SK-N-SH treated with all-trans-retinoic acid at 6 μM for 48 hours (cell line): Measurements from ENCODE around the gene IFI30.
A peak's percentile ranks its signal among the peaks of the same experiment; 100 is the strongest.

Experiments
- ATAC-seq: fragments of 200-7000 bp; cut with Tn5 transposase; 3 replicates; pipeline ENCODE4 v1.9.1; 2020; ENCODE audit warnings: mild to moderate bottlenecking, moderate library complexity
- ARNTL ChIP-seq: fragments of 450-650 bp; formaldehyde crosslinking; IDR thresholded peaks from 2 replicates; pipeline ENCODE4 v1.5.0; 2020; ENCODE audit warnings: low read depth, mild to moderate bottlenecking, moderate library complexity, borderline replicate concordance
- BACH2 ChIP-seq: fragments of 250-450 bp; sonication (Bioruptor Pico); IDR thresholded peaks from 2 replicates; pipeline ENCODE4 v1.9.0; 2021; ENCODE audit warnings: mild to moderate bottlenecking, borderline replicate concordance
- CREB5 ChIP-seq: fragments of 250-450 bp; sonication (Bioruptor Pico); IDR thresholded peaks from 2 replicates; pipeline ENCODE4 v1.5.1; 2020; ENCODE audit warnings: low read depth, mild to moderate bottlenecking, moderate library complexity
- CSDC2 ChIP-seq: fragments of 250-450 bp; sonication (Bioruptor Pico); IDR thresholded peaks from 2 replicates; pipeline ENCODE4 v1.5.0; 2020; ENCODE audit warnings: mild to moderate bottlenecking, moderate library complexity
- CSRNP3 ChIP-seq: fragments of 250-450 bp; sonication (Bioruptor Pico); IDR thresholded peaks from 2 replicates; pipeline ENCODE4 v1.5.1; 2021; ENCODE audit warnings: mild to moderate bottlenecking, moderate library complexity
- ESRRG ChIP-seq: fragments of 250-450 bp; sonication (Bioruptor Pico); IDR thresholded peaks from 2 replicates; pipeline ENCODE4 v1.6.1; 2021; ENCODE audit warnings: mild to moderate bottlenecking
- GLIS3 ChIP-seq: fragments of 250-450 bp; sonication (Bioruptor Pico); IDR thresholded peaks from 2 replicates; pipeline ENCODE4 v1.5.0; 2020; ENCODE audit warnings: mild to moderate bottlenecking, moderate library complexity
- ISL1 ChIP-seq: fragments of 250-450 bp; sonication (Bioruptor Pico); IDR thresholded peaks from 2 replicates; pipeline ENCODE4 v2.1.2; 2022; ENCODE audit warnings: mild to moderate bottlenecking, moderate library complexity
- OSR1 ChIP-seq: fragments of 250-450 bp; sonication (Bioruptor Pico); IDR thresholded peaks from 2 replicates; pipeline ENCODE4 v1.8.0; 2022; ENCODE audit warnings: moderate library complexity, mild to moderate bottlenecking, inconsistent platforms
- PATZ1 ChIP-seq: fragments of 250-450 bp; sonication (Bioruptor Pico); IDR thresholded peaks from 2 replicates; pipeline ENCODE4 v1.8.0; 2020; ENCODE audit warnings: mild to moderate bottlenecking, moderate library complexity, borderline replicate concordance
- POU6F1 ChIP-seq: fragments of 250-450 bp; sonication (Bioruptor Pico); IDR thresholded peaks from 2 replicates; pipeline ENCODE4 v1.8.0; 2021; ENCODE audit warnings: low read depth, mild to moderate bottlenecking, moderate library complexity, borderline replicate concordance
- PPARA ChIP-seq: fragments of 250-450 bp; sonication (Bioruptor Pico); IDR thresholded peaks from 2 replicates; pipeline ENCODE4 v1.5.0; 2020; ENCODE audit warnings: mild to moderate bottlenecking, borderline replicate concordance
- RARB ChIP-seq: fragments of 250-450 bp; sonication (Bioruptor Pico); IDR thresholded peaks from 2 replicates; pipeline ENCODE4 v1.8.0; 2021; ENCODE audit warnings: mild to moderate bottlenecking, moderate library complexity
- SNAI2 ChIP-seq: fragments of 250-450 bp; sonication (Bioruptor Pico); IDR thresholded peaks from 2 replicates; pipeline ENCODE4 v1.5.0; 2020; ENCODE audit warnings: mild to moderate bottlenecking, moderate library complexity
- TCF4 ChIP-seq: fragments of 250-450 bp; sonication (Bioruptor Pico); IDR thresholded peaks from 2 replicates; pipeline ENCODE4 v1.8.0; 2021; ENCODE audit warnings: mild to moderate bottlenecking, moderate library complexity, borderline replicate concordance
- TOX ChIP-seq: fragments of 250-450 bp; sonication (Bioruptor Pico); IDR thresholded peaks from 2 replicates; pipeline ENCODE4 v1.8.0; 2021; ENCODE audit warnings: mild to moderate bottlenecking, moderate library complexity, borderline replicate concordance
- TSHZ2 ChIP-seq: fragments of 250-450 bp; sonication (Bioruptor Pico); IDR thresholded peaks from 2 replicates; pipeline ENCODE4 v1.5.0; 2020; ENCODE audit warnings: mild to moderate bottlenecking, moderate library complexity
- ZC3H10 ChIP-seq: fragments of 250-450 bp; sonication (Bioruptor Pico); IDR thresholded peaks from 2 replicates; pipeline ENCODE4 v1.5.1; 2021; ENCODE audit warnings: mild to moderate bottlenecking, moderate library complexity
- ZFP3 ChIP-seq: fragments of 250-450 bp; sonication (Bioruptor Pico); IDR thresholded peaks from 2 replicates; pipeline ENCODE4 v1.5.0; 2020; ENCODE audit warnings: mild to moderate bottlenecking, moderate library complexity
- ZFP30 ChIP-seq: fragments of 450-650 bp; formaldehyde crosslinking; IDR thresholded peaks from 2 replicates; pipeline ENCODE4 v1.5.0; 2022; ENCODE audit warnings: mild to moderate bottlenecking, moderate library complexity
- ZNF565 ChIP-seq: fragments of 450-650 bp; formaldehyde crosslinking; conservative IDR thresholded peaks from 2 replicates; pipeline ENCODE4 v1.5.0; 2020; ENCODE audit warnings: low read depth, mild to moderate bottlenecking, moderate library complexity
- ZNF8 ChIP-seq: fragments of 450-650 bp; formaldehyde crosslinking; IDR thresholded peaks from 2 replicates; pipeline ENCODE4 v1.5.0; 2020; ENCODE audit warnings: mild to moderate bottlenecking, moderate library complexity

IFI30 gene

GRCh38 chr19:18167011-18167410 is 6.6 kb upstream of the IFI30 start:
- no peak for ATAC-seq
- TF ChIP-seq TSHZ2 (CRISPR knock-in tag) = no peak
- no peak for TF ChIP-seq POU6F1
- no peak for TF ChIP-seq ZFP3 (CRISPR knock-in tag)
- TF ChIP-seq ZNF565 (CRISPR knock-in tag) = no peak
- TF ChIP-seq RARB (CRISPR knock-in tag) = no peak
- no peak for TF ChIP-seq BACH2 (CRISPR knock-in tag)
- TF ChIP-seq ZFP30 (CRISPR knock-in tag) = no peak
- TF ChIP-seq CSDC2 (CRISPR knock-in tag) = no peak
- no peak for TF ChIP-seq TOX (CRISPR knock-in tag)
- TF ChIP-seq ESRRG (CRISPR knock-in tag) = no peak

- TF ChIP-seq ZFP30 (CRISPR knock-in tag) (no peak), TOX (CRISPR knock-in tag) (no peak), BACH2 (CRISPR knock-in tag) (no peak), GLIS3 (CRISPR knock-in tag) (no peak), SNAI2 (no peak), ZFP3 (CRISPR knock-in tag) (peak; percentile 100)
- TF ChIP-seq, all 23 proteins: peak for 1
- peak; percentile 91 for ATAC-seq
These were observed 5.5 kb upstream of the IFI30 start for GRCh38 chr19:18167975-18168645.

GRCh38 chr19:18168673-18169381 is 4.8 kb upstream of the IFI30 start:
- TF ChIP-seq CSDC2 (CRISPR knock-in tag) = no peak
- no peak for TF ChIP-seq ZC3H10 (CRISPR knock-in tag)
- no peak for TF ChIP-seq GLIS3 (CRISPR knock-in tag)
- no peak for TF ChIP-seq ARNTL
- no peak for TF ChIP-seq ISL1 (CRISPR knock-in tag)
- no peak for TF ChIP-seq ZNF565 (CRISPR knock-in tag)
- TF ChIP-seq TSHZ2 (CRISPR knock-in tag) = no peak
- TF ChIP-seq CREB5 (CRISPR knock-in tag) = no peak
- no peak for TF ChIP-seq BACH2 (CRISPR knock-in tag)
- TF ChIP-seq TCF4 (CRISPR knock-in tag) = no peak
- no peak for TF ChIP-seq PATZ1 (CRISPR knock-in tag)
- TF ChIP-seq ESRRG (CRISPR knock-in tag) = no peak
- TF ChIP-seq PPARA (CRISPR knock-in tag) = no peak
- TF ChIP-seq OSR1 = no peak
- TF ChIP-seq ZNF8 (CRISPR knock-in tag) = no peak
- TF ChIP-seq ZFP30 (CRISPR knock-in tag) = no peak
- TF ChIP-seq POU6F1 = no peak
- TF ChIP-seq CSRNP3 (CRISPR knock-in tag) = no peak
- ATAC-seq = no peak
